NOMO-1 treated with dmso at 0.1 percent for 144 hours (cell line): ENCODE results near the gene GALNT11.
"Not testable (repeated sequence)": the region's sequence is repeated elsewhere in the genome, so short reads cannot be mapped to it uniquely, and the experiment has no call there.

Experiments
- DNase-seq: peaks from one replicate; lab custom pipeline; 2025; ENCODE audit not compliant: unreplicated experiment; lab: John Stamatoyannopoulos, UW

The GALNT11 gene

GRCh38 chr7:152074673-152075072 is 49.2 kb downstream of the GALNT11 start:
- no peak for DNase-seq

DNA sequence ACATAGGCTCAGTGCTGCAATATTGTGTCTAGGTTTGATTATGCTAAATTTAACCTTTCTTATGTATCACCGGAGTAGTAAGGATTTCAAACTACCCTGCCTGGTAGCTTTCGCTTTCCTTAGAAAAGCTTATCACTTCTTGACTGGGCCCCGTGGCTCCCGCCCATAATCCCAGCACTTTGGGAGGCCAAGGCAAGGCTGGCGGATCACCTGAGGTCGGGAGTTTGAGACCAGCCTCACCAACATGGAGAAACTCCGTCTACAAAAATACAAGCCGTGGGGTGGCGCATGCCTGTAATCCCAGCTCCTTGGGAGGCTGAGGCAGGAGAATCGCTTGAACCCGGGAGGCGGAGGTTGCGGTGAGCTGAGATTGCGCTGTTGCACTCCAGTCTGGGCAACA is 49.9 kb downstream of the GALNT11 start:
- DNase-seq: not testable (repeated sequence)

DNA sequence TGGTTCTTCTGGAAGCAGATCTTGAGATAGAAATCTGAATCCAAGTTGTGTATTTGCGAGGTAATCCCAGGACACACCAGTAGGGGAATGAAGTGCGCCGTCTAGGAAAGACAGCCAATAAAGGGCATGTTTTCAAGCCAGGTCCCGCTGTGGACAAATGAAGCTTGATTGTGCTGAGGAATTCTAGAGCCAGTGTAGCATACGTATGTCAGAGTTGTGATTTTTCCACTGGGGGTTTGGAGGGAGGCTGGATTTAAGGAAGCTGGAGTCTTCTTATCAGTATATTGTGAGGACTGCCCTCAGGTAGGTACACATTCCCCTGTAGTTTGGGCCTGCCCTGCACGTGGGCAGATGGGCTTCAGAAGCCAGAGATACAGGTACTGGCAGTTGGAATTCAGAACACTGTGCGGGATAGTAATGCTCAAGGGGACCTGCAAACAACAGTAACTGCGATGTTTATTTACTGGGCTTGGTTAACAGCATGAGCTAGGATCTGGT is 50.9 kb downstream of the GALNT11 start:
- DNase-seq: no peak

DNA sequence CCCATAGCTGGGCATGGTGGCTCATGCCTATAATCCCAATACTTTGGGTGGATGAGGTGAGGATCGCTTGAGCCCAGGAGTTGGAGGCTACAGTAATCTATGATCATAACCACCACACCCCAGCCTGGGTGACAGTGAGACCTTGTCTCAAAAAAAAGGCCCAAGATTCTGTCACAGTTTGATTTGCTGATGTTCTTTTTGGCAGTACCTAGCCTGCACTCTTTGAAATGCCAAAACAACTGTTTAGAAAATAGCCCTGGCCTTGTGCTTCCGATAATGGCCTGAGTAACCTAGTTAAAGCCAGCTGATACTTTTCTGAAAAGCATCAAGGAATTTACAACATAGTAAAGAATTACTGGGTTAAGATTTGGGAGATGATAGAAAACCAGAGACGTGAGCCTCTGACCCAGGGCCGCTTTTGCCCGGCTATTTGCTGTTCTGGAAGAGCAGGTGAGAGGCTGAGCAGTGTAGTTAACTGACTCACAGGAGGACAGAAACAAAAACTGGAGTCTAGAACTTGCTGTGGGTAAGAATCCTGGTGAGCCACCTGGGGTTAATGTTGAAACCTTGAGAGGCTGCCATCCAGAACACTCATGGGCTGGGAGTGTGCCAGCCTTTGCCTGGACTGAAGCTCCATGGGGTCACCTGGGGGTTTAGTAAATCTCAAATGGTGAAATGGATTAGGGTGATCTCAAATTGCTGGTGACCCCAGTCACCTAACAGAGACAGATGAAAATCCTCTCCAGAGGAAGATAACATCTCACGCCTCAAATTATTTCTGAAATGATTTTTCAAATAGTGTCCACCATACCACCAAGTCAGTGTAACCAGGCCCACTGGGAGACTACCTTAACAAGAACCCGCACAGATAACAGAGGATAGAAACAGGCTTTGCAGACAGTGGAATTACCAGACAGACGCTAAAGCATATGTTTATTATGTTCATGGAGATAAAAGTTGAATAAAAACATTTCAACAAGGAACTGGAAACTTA is 51.8 kb downstream of the GALNT11 start:
- no peak for DNase-seq

DNA sequence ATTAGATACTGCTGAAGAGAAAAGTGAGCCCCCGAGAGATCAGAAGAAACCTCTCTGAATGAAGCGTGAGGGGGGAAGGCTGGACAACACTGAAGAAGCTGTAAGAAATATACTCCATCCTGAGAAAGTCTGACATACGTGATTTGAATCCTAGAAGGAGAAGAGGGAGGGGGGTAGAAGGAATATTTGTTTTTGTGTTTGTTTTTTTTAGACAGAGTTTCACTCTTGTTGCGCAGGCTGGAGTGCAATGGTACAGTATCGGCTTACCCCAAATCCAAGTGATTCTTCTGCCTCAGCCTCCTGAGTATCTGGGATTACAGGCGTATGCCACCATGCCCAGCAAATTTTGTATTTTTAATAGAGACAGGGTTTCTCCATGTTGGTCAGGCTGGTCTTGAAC is 52.6 kb downstream of the GALNT11 start:
- DNase-seq: no peak

DNA sequence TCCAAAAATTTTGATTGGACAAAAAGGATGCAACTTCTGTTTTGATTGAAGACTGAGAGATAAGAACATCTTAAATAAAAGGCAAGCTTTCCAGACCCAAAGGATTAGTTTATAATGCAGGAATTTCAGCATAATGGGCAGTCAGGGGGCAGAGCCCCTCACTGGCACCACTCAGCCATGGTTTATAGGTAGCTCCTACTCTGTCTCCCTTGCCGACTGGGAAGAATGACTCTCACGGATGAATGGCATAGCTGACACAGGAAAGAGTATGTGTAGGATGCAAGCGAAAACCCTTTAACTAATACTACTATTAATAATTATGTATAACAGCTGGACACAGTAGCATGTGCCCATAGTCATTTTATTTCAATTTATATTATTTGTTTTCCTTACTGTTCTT is 53.3 kb downstream of the GALNT11 start:
- DNase-seq: no peak

GRCh38 chr7:152081088-152081487 is 55.6 kb downstream of the GALNT11 start:
- DNase-seq: no peak

GRCh38 chr7:152082073-152082721 is 56.7 kb downstream of the GALNT11 start:
- DNase-seq: not testable (repeated sequence)

DNA sequence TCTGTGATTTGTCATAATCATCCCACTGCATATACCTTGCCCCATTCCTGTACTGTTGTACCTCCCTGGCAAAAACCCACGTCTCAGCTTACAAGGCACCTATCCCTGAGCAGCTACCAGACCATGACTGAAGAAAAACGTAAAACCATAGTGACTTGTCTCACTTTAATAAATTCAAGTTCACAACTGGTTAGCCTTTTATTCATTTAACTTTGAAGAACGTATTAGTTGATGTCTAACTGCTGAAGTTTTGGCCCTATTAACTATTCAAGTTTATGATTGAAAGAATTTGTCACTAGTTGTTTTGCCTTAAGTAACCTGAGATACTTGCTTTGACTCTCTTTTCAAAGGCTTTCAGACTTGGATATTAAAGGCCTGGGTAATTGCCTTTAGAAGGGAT is 59.7 kb downstream of the GALNT11 start:
- no peak for DNase-seq

GRCh38 chr7:152086513-152086912 is 61.0 kb downstream of the GALNT11 start:
- DNase-seq: no peak

- DNase-seq: no peak
Observed at GRCh38 chr7:152089183-152089582, 63.7 kb downstream of the GALNT11 start.

DNA sequence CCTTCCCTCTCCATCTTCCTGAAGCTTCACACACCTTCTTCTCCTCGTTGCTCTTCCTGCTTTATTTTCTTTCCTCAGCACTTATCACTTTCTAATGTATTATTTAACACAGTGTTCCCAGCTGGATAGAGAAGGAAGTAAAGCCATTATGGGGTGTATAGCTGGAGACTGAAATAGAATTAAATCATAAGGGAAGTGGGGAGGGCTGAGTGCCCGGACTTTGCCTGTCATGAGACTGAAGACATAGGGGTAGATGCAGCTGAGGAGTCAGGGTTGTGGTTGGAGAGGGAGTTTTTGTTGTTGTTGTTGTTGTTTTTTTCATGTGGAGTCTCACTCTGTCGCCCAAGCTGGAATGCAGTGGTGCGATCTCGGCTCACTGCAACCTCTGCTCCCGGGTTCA is 65.3 kb downstream of the GALNT11 start:
- no peak for DNase-seq

GRCh38 chr7:152093717-152094116 is 68.2 kb downstream of the GALNT11 start:
- DNase-seq: no peak

DNA sequence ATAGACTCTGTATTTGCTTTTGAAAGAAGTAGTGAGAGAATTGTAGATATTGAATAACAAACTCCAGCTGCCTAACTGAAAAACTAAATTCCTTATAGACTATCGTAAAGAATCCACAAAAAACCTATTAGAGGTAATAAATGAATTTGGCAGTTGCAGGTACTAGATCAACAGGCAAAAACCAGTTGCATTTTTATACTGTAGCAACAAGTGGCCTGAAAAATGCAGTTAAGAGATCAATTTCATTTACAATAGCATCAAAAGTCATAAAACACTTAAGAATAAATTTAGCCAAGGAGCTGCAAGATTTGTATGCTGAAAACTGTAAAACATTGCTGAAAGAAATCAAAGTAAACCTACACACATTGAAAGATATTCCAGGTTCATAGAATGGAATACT is 70.3 kb downstream of the GALNT11 start:
- DNase-seq: no peak

GRCh38 chr7:152097330-152097729 is 71.9 kb downstream of the GALNT11 start:
- no peak for DNase-seq

DNA sequence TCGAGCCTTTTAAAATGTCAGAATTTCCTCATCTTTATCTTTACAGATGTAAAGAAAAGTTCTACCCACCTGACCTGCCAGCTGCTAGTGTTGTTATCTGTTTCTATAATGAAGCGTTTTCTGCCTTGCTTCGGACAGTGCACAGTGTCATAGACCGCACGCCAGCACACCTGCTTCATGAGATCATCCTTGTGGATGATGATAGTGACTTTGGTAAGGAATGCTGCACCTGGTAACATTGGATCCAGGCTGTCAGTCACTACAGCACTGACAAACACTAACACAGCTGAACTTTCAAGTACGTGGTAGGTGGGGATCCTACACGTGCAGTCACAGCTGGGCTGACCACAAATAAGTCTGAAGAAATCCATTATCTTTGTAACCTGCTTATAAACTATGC is 77.6 kb downstream of the GALNT11 start:
- no peak for DNase-seq

DNA sequence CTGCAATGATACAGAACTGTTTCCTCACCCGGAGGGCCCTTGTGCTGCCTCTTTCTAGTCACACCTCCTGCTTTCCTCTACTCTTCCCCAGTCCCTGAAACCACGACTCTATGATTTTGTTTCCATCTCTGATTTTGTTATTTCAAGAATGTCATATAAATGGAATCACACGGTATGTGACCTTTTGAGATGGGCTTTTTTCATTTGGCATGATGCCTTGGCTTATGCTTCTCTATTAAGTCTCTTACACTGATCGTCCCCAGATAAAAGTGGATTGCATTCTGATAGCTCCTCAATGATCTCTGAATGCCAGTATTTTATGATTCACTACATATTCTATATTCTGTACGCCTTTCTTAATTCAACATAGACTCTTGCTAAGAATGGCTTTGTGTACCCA is 78.2 kb downstream of the GALNT11 start:
- DNase-seq: no peak

DNA sequence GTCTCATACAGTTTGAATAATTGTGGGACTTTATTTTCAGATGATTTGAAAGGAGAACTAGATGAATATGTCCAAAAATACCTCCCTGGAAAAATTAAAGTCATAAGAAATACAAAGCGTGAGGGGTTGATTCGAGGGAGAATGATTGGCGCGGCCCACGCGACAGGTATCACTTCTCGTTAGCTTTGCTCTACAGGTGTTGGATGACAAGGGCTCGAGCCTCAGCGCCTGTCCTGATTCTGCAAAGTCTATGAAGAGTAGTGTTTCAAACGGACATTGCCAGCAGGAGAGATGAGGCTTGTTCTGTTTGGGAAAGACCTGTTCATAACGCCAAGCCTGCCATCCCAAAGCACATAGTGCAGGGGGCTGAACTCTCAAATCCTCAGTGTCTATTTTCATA is 79.7 kb downstream of the GALNT11 start:
- DNase-seq: no peak

DNA sequence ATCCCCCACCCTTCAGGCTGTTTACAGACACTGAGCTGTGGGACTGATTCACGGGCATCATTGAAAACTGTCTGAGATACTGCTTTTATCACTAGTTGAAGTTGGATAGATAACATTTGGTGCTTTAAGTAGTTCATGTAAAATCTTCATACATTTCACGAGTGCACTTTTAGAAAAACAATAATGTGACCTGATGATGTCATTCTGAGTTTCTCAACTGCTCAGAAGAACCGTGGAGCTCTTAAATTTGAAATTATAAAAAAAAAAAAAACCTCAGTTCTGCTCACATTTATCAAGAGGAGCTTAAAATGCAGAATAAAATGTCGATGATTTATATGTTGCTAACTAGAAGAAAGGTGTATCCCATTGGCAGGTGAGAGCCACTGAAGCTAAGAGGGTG is 81.5 kb downstream of the GALNT11 start:
- DNase-seq: no peak

DNA sequence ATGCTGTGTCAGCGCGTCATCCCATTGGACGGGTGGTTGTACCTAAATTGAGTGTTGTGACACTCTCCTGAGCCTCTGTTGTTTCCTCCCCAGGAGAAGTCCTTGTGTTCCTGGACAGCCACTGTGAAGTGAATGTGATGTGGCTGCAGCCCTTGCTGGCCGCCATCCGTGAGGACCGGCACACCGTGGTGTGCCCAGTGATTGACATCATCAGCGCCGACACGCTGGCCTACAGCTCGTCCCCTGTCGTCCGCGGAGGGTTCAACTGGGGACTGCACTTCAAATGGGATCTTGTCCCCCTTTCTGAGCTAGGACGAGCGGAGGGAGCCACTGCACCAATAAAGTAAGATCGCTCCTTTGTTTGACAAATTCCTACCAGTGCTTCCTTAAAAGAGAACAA is 82.5 kb downstream of the GALNT11 start:
- DNase-seq: no peak

DNA sequence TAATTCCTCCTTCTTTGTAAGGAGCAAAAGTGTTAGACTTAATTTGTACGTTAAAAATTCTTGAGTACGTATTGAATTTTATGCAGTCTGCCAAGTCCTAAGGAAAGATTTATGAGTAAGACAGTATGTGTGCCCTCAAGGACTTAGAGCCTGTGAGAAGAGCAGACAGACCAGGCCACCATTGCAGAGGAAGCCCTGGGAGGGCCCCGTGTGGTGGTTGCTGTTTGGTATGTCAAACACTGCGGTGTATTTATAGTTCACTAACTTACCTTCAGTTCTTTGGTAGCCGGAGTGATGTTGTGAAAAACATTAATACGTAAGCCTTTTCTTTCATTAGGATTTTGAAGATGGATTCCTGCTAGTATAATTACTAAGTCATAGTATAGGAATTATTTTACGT is 82.9 kb downstream of the GALNT11 start:
- no peak for DNase-seq

DNA sequence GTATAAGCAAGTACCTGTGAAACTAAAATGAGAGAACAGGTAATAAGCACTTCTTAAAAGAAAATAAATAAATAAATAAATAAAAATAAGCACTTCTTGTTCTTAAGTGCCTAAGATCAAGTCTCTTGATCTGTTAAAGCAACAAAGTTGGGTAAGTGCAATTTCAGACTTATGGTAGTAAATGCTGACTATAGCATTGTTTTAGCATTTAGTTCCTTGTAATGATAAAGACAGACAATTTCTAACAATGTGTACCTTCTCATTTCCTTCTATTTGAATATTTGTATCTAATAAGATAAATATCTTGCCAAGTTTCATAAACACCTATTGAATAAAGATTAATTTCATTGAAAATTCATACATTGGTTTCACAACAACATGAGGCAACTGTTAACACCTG is 87.4 kb downstream of the GALNT11 start:
- no peak for DNase-seq
